Suprapubic skin (tissue), 4 donors: ENCODE data around the gene ZYG11A. TPM values are rescaled to one million over a fixed set of nuclear protein-coding genes. Genes with fewer than 3 reads are reported as not detected.

ENCODE experiments used
- DNase-seq, 2 donors: peaks; one replicate each; pipeline ENCODE4 v3.0.0-alpha.2; 2019; ENCODE audit warnings: low spot score in 2 of 2
- H3K27ac ChIP-seq: fragments of 200-600 bp; sonication (generic); one replicate; pipeline ENCODE4 v1.5.1; 2019
- H3K27me3 ChIP-seq: fragments of 200-600 bp; sonication (generic); one replicate; pipeline ENCODE4 v1.5.1; 2019
- H3K36me3 ChIP-seq: fragments of 200-600 bp; sonication (generic); one replicate; pipeline ENCODE4 v1.5.1; 2019
- H3K4me1 ChIP-seq: fragments of 200-600 bp; sonication (generic); one replicate; pipeline ENCODE4 v1.5.1; 2019
- H3K4me3 ChIP-seq: fragments of 200-600 bp; sonication (generic); one replicate; pipeline ENCODE4 v1.5.1; 2019; ENCODE audit warnings: mild to moderate bottlenecking
- H3K9me3 ChIP-seq: fragments of 200-600 bp; sonication (generic); one replicate; pipeline ENCODE4 v1.5.1; 2019
- CTCF ChIP-seq, 2 donors: fragments of 200-600 bp in 1 of 2; fragments of 450-650 bp in 1 of 2; sonication (generic) in 1 of 2; IDR thresholded peaks; one replicate each; pipeline ENCODE4 v1.5.1; 2016 to 2019; ENCODE audit warnings: antibody characterized with exemption in 2 of 2, mild to moderate bottlenecking in 1 of 2, moderate library complexity in 1 of 2
- EP300 ChIP-seq: sonication (generic); formaldehyde crosslinking; IDR thresholded peaks from one replicate; pipeline ENCODE4 v1.6.1; 2017; ENCODE audit warnings: antibody characterized with exemption
- POLR2A ChIP-seq, 2 donors: fragments of 450-650 bp; IDR thresholded peaks; one replicate each; pipeline ENCODE4 v1.6.1; 2017; ENCODE audit warnings: antibody characterized with exemption in 2 of 2, mild to moderate bottlenecking in 2 of 2, moderate library complexity in 2 of 2
- POLR2AphosphoS5 ChIP-seq, 3 donors: sonication (generic); formaldehyde crosslinking; IDR thresholded peaks; one replicate each; pipeline ENCODE4 v1.6.1; 2017; ENCODE audit warnings: antibody characterized with exemption in 3 of 3
- WGBS: methylation state at CpG from one replicate; pipeline ENCODE4 v1.1.5; 2018; 5-methylcytosine and 5-hydroxymethylcytosine counted together
- total RNA-seq, 4 donors: library from RNA; depleted of rRNA; stranded (reverse); fragments of >200 nt; gene quantifications; one replicate each; pipeline ENCODE4 v1.1.0, GENCODE V29; 2016

ZYG11A gene
- total RNA-seq, 4 donors from 2014 or later, result 0.26 TPM; not detected in 3

- H3K9me3 ChIP-seq, result no peaks in the 10 kb centered on the region
- peak in 1 of 2 donors; percentile 4 for DNase-seq
- WGBS, result 88% methylated on average over 5 of the region's 5 CpGs
- no peak overlapping the region for H3K4me3 ChIP-seq
- H3K27me3 ChIP-seq, result no peaks in the 10 kb centered on the region
- TF ChIP-seq POLR2A (IDR thresholded peaks at IDR 0.05), result no peak
- peaks cover 25% of the 10 kb centered on the region for H3K4me1 ChIP-seq
- no peaks in the 10 kb centered on the region for H3K36me3 ChIP-seq
- H3K27ac ChIP-seq, result no peak overlapping the region
Observed at GRCh38 chr1:52914463-52914862, 71.9 kb downstream of the ZYG11A start.

GRCh38 chr1:52915211-52915854 is 72.8 kb downstream of the ZYG11A start:
- no peak overlapping the region for H3K27ac ChIP-seq
- no peak overlapping the region for H3K4me3 ChIP-seq
- peak in 1 of 2 donors; percentile 45 for DNase-seq
- H3K27me3 ChIP-seq, result no peaks in the 10 kb centered on the region
- H3K9me3 ChIP-seq, result no peaks in the 10 kb centered on the region
- WGBS, result 100% methylated on average over 2 of the region's 2 CpGs
- H3K36me3 ChIP-seq, result no peaks in the 10 kb centered on the region
- TF ChIP-seq CTCF (IDR thresholded peaks at IDR 0.05) (no peak), EP300 (no peak), POLR2A (IDR thresholded peaks at IDR 0.05) (no peak), POLR2AphosphoS5 (IDR thresholded peaks at IDR 0.05) (no peak)
- peaks cover 27% of the 10 kb centered on the region for H3K4me1 ChIP-seq

- Histone ChIP-seq H3K4me1 (peaks cover 29% of the 10 kb centered on the region), H3K36me3 (no peaks in the 10 kb centered on the region), H3K27me3 (no peaks in the 10 kb centered on the region), H3K27ac (no peak overlapping the region), H3K9me3 (no peaks in the 10 kb centered on the region), H3K4me3 (no peak overlapping the region)
- DNase-seq, result peak in 1 of 2 donors; percentile 50
- 84% methylated on average over 7 of the region's 7 CpGs for WGBS
- TF ChIP-seq EP300 (no peak), CTCF (IDR thresholded peaks at IDR 0.05) (no peak), POLR2AphosphoS5 (IDR thresholded peaks at IDR 0.05) (no peak), POLR2A (IDR thresholded peaks at IDR 0.05) (no peak)
Observed at GRCh38 chr1:52915855-52916220, 73.3 kb downstream of the ZYG11A start.

GRCh38 chr1:52916241-52916975 is 73.8 kb downstream of the ZYG11A start:
- Histone ChIP-seq H3K4me1 (peaks cover 34% of the 10 kb centered on the region), H3K4me3 (no peak overlapping the region), H3K27me3 (no peaks in the 10 kb centered on the region), H3K27ac (no peak overlapping the region), H3K9me3 (no peaks in the 10 kb centered on the region), H3K36me3 (no peaks in the 10 kb centered on the region)
- TF ChIP-seq POLR2AphosphoS5 (IDR thresholded peaks at IDR 0.05), result no peak
- no peak for TF ChIP-seq CTCF (IDR thresholded peaks at IDR 0.05)
- no peak for TF ChIP-seq EP300
- no peak for TF ChIP-seq POLR2A (IDR thresholded peaks at IDR 0.05)
- 80% methylated on average over 5 of the region's 10 CpGs for WGBS
- DNase-seq, result peak in 1 of 2 donors; percentile 32

GRCh38 chr1:52917156-52917555 is 74.6 kb downstream of the ZYG11A start:
- peaks cover 39% of the 10 kb centered on the region for H3K4me1 ChIP-seq
- no peak overlapping the region for H3K27ac ChIP-seq

More at GRCh38 chr1:52917156-52917555, 74.6 kb downstream of the ZYG11A start:
- no peak overlapping the region for H3K4me3 ChIP-seq
- 70% methylated on average over 7 of the region's 7 CpGs for WGBS
- DNase-seq, result no peak
- no peak for TF ChIP-seq POLR2AphosphoS5 (IDR thresholded peaks at IDR 0.05)
- no peak for TF ChIP-seq POLR2A (IDR thresholded peaks at IDR 0.05)
- no peak for TF ChIP-seq CTCF (IDR thresholded peaks at IDR 0.05)
- TF ChIP-seq EP300, result no peak
- no peaks in the 10 kb centered on the region for H3K36me3 ChIP-seq
- no peaks in the 10 kb centered on the region for H3K9me3 ChIP-seq
- H3K27me3 ChIP-seq, result no peaks in the 10 kb centered on the region
